GM19238 (cell line): ENCODE measurements around the gene FMNL3.

Experiments used
- DNase-seq: peaks from one replicate; pipeline ENCODE4 v3.0.0; 2011; ENCODE audit warnings: low spot score; ENCODE audit not compliant: insufficient read length

Gene FMNL3

DNA sequence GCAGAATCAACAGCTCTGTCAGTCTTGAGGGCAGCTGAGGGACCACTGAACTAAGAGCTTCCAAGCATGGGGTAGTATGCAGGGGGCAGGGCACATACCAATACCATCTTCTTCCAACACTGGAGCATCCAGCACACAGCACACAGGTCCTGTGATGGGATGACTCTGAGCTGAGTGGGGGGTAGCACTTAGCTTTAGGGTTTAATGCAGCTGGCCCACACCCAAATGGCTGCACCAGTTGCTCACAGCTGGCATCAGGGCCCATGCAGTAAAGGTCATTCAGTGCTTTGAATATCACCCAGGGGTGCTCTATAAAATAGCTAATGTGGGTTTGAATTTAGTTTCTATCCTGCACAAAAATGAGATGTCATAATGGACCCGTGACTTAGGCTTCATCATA, 103.5 kb downstream of the FMNL3 start:
- no peak for DNase-seq

GRCh38 chr12:49599961-49600360, 107.2 kb downstream of the FMNL3 start:
- DNase-seq = no peak

- no peak for DNase-seq
These were observed 108.7 kb downstream of the FMNL3 start for GRCh38 chr12:49598527-49598926.

DNA sequence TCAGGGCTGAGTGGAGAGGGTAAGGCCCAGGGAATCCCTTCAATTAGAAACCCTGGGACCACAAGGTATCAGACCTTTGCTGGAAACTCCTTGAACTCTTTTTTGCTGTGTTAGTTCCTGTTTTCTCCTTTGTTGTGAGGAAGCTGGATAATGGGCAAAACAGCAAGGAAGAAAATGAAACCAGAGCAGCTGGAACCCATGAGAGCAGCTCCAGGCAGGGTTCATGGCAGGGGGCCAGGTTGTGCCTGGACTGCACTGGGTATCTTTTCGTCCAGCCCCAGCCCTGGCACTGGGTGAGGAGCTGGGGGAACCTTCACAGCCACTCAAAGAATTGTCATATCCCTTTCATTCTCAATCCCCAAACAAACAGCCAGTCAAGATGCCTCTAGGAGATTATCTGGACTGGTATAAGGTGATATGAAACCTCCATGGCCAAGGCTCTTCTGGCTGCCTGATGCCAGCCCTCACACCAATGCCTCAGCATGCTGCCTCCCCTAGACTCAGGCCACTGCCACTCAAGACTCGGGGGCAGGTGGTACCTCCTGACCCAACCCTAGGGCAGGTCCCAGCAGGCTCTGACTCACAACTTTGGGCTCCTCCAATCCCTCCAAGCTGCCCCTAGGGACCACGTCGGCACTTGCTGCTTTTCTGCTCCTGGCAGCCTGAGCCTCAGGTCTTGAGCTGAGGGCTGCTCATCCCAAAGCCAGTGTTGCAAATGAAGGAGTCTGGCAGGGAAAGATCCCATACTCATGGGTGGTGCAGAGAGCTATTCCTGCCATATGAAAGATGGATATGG, 118.3 kb downstream of the FMNL3 start:
- no peak for DNase-seq

GRCh38 chr12:49588281-49588680, 118.9 kb downstream of the FMNL3 start:
- DNase-seq = no peak

GRCh38 chr12:49587174-49587908, 119.9 kb downstream of the FMNL3 start:
- DNase-seq = no peak
